ENCODE data around the gene SPAG16. TPM values are rescaled to one million over a fixed set of nuclear protein-coding genes. Genes with fewer than 3 reads are reported as not detected.

Gene SPAG16
- total RNA-seq, 4 donors from 2014 or later = 1.1 to 8.8 (median 6.3) TPM

- Histone ChIP-seq H3K4me3 (no peak overlapping the region), H3K36me3 (no peaks in the 10 kb centered on the region), H3K27ac (no peak overlapping the region), H3K9me3 (no peaks in the 10 kb centered on the region), H3K27me3 (no peaks in the 10 kb centered on the region), H3K4me1 (no peaks in the 10 kb centered on the region)
- in situ Hi-C loops (cut with MboI; ENCODE audit: low sequenced_read_pairs in 4 of 4) = no loop called here
- DNase-seq (no peak), ATAC-seq (no peak)
- intact Hi-C loops (cut with DNase I; ENCODE audit: low total_unique reads) = no loop called here
- TF ChIP-seq, protein P1, sequence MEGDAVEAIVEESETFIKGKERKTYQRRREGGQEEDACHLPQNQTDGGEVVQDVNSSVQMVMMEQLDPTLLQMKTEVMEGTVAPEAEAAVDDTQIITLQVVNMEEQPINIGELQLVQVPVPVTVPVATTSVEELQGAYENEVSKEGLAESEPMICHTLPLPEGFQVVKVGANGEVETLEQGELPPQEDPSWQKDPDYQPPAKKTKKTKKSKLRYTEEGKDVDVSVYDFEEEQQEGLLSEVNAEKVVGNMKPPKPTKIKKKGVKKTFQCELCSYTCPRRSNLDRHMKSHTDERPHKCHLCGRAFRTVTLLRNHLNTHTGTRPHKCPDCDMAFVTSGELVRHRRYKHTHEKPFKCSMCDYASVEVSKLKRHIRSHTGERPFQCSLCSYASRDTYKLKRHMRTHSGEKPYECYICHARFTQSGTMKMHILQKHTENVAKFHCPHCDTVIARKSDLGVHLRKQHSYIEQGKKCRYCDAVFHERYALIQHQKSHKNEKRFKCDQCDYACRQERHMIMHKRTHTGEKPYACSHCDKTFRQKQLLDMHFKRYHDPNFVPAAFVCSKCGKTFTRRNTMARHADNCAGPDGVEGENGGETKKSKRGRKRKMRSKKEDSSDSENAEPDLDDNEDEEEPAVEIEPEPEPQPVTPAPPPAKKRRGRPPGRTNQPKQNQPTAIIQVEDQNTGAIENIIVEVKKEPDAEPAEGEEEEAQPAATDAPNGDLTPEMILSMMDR (IDR thresholded peaks at IDR 0.05 in 4 of 5, conservative IDR thresholded peaks at IDR 0.05 in 1 of 5) = no peak
Measured at GRCh38 chr2:213537579-213537978, 253.3 kb downstream of the SPAG16 start.

GRCh38 chr2:213544940-213545339, 260.7 kb downstream of the SPAG16 start:
- Histone ChIP-seq H3K27me3 (no peaks in the 10 kb centered on the region), H3K4me1 (no peaks in the 10 kb centered on the region), H3K27ac (no peak overlapping the region), H3K36me3 (no peaks in the 10 kb centered on the region), H3K9me3 (no peaks in the 10 kb centered on the region), H3K4me3 (no peak overlapping the region)
- intact Hi-C loops (cut with DNase I; ENCODE audit: low total_unique reads) (no loop called here), in situ Hi-C loops (cut with MboI; ENCODE audit: low sequenced_read_pairs in 4 of 4) (no loop called here)
- TF ChIP-seq POLR2A (IDR thresholded peaks at IDR 0.05) = no peak
- TF ChIP-seq, protein P1 (IDR thresholded peaks at IDR 0.05 in 4 of 5, conservative IDR thresholded peaks at IDR 0.05 in 1 of 5) = no peak
- ATAC-seq (no peak), DNase-seq (no peak)

- in situ Hi-C loops (cut with MboI; ENCODE audit: low sequenced_read_pairs in 4 of 4) (no loop called here), intact Hi-C loops (cut with DNase I; ENCODE audit: low total_unique reads) (no loop called here)
- Histone ChIP-seq H3K9me3 (no peaks in the 10 kb centered on the region), H3K4me1 (no peaks in the 10 kb centered on the region), H3K36me3 (no peaks in the 10 kb centered on the region), H3K27ac (no peak overlapping the region), H3K4me3 (no peak overlapping the region), H3K27me3 (no peaks in the 10 kb centered on the region)
- TF ChIP-seq POLR2A (IDR thresholded peaks at IDR 0.05) = no peak
- TF ChIP-seq, protein P1 (IDR thresholded peaks at IDR 0.05 in 4 of 5, conservative IDR thresholded peaks at IDR 0.05 in 1 of 5) = no peak
- ATAC-seq (no peak), DNase-seq (no peak)
Measured at GRCh38 chr2:213545481-213545880, 261.2 kb downstream of the SPAG16 start.

DNA sequence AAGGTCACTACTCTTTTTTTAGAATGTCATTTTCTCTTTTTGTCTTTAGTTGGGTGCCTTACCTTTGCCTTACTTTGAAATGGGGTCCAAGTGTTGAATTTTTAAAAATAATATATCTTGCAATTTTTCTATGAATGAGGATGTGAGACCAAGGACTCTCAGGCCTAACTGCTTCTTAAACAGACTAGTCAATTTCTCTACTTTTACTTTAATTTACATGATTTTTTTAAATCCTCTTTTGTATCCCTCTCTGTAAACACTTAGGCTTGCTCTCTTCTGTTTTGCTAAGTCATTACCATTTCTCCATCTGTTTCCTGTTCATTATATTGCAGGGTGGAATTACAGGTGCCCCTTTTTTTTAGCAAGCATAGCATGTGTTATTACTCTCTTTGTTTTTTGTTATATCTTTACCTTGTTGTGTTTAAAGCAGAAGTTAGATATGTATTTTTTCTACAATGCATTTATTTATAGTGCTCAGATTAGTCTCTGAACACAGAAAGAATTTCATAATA, 261.8 kb downstream of the SPAG16 start:
- H3K4me1 ChIP-seq = no peaks in the 10 kb centered on the region
- H3K4me3 ChIP-seq = no peak overlapping the region
- ATAC-seq = no peak
- H3K36me3 ChIP-seq = no peaks in the 10 kb centered on the region
- in situ Hi-C loops (cut with MboI; ENCODE audit: low sequenced_read_pairs in 4 of 4) (no loop called here), intact Hi-C loops (cut with DNase I; ENCODE audit: low total_unique reads) (no loop called here)
- TF ChIP-seq, protein P1 (IDR thresholded peaks at IDR 0.05 in 4 of 5, conservative IDR thresholded peaks at IDR 0.05 in 1 of 5) = no peak
- no peak for TF ChIP-seq POLR2A (IDR thresholded peaks at IDR 0.05)
- DNase-seq = no peak
- H3K27me3 ChIP-seq = no peaks in the 10 kb centered on the region
- H3K9me3 ChIP-seq = no peaks in the 10 kb centered on the region
- no peak overlapping the region for H3K27ac ChIP-seq

DNA sequence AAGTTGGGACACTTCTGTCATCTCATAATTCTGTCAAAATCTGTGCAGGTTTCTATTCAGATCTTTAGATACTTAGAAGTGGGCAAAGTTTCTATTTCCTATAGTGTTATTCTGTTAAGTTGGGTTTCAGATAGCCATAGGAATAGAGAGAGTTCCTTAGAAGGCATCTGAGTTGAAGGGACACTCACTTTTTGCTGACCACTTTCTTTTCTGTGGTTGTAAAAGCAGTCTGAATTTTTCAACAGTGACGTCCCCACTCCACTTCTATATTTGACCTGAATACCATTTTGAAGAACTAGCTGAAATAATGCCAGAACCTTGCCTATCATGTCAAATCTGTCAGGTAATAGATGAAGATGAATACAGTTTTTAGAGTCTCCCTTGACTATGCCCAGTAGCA, 267.3 kb downstream of the SPAG16 start:
- Histone ChIP-seq H3K4me3 (no peak overlapping the region), H3K4me1 (no peaks in the 10 kb centered on the region), H3K9me3 (no peaks in the 10 kb centered on the region), H3K36me3 (no peaks in the 10 kb centered on the region), H3K27ac (no peak overlapping the region), H3K27me3 (no peaks in the 10 kb centered on the region)
- in situ Hi-C loops (cut with MboI; ENCODE audit: low sequenced_read_pairs in 4 of 4) (no loop called here), intact Hi-C loops (cut with DNase I; ENCODE audit: low total_unique reads) (no loop called here)
- ATAC-seq (no peak), DNase-seq (no peak)
- TF ChIP-seq, protein P1 (IDR thresholded peaks at IDR 0.05 in 4 of 5, conservative IDR thresholded peaks at IDR 0.05 in 1 of 5) = no peak
- TF ChIP-seq POLR2A (IDR thresholded peaks at IDR 0.05) = no peak
